Osteoblast (primary cell): Measurements from ENCODE around the gene GOT1. TPM values are rescaled to one million over a fixed set of nuclear protein-coding genes. Genes with fewer than 3 reads are reported as not detected.

Experiments used
- DNase-seq: peaks from one replicate; pipeline ENCODE4 v3.0.0; 2011; ENCODE audit warnings: low spot score, mixed read lengths; ENCODE audit not compliant: insufficient read length; ENCODE audit errors: missing footprints
- H2AFZ ChIP-seq: 2 replicates; pipeline ENCODE4 v1.6.0; 2011; ENCODE audit warnings: mild to moderate bottlenecking, low read length
- H3K27ac ChIP-seq: 2 replicates; pipeline ENCODE4 v1.5.1; 2011; ENCODE audit warnings: mild to moderate bottlenecking, low read depth, low read length, moderate library complexity
- H3K27me3 ChIP-seq: 2 replicates; pipeline ENCODE4 v1.6.0; 2012; ENCODE audit warnings: mild to moderate bottlenecking, control low read depth, inconsistent platforms, low read length, moderate library complexity; ENCODE audit not compliant: insufficient read depth
- H3K36me3 ChIP-seq: 2 replicates; pipeline ENCODE4 v1.5.1; 2011; ENCODE audit warnings: mild to moderate bottlenecking, low read length, control low read depth, moderate library complexity; ENCODE audit not compliant: insufficient read depth
- H3K4me1 ChIP-seq: 2 replicates; pipeline ENCODE4 v1.5.1; 2011; ENCODE audit warnings: mild to moderate bottlenecking, low read length, control low read depth, moderate library complexity; ENCODE audit not compliant: insufficient read depth
- H3K4me2 ChIP-seq: 2 replicates; pipeline ENCODE4 v1.6.0; 2011; ENCODE audit warnings: mild to moderate bottlenecking, low read length; ENCODE audit not compliant: insufficient read depth
- H3K4me3 ChIP-seq: fragments of 200-600 bp; sonication (generic); 3 replicates; pipeline ENCODE4 v1.5.1; 2012; ENCODE audit warnings: mild to moderate bottlenecking, low read length, inconsistent platforms; ENCODE audit not compliant: insufficient read depth
- H3K79me2 ChIP-seq: 2 replicates; pipeline ENCODE4 v1.6.0; 2012; ENCODE audit warnings: mild to moderate bottlenecking, low read length, control low read depth, inconsistent platforms; ENCODE audit not compliant: insufficient read depth
- H3K9me3 ChIP-seq: 2 replicates; pipeline ENCODE4 v1.5.1; 2011; ENCODE audit warnings: low read depth, low read length, control low read depth
- H4K20me1 ChIP-seq: 2 replicates; pipeline ENCODE4 v1.6.0; 2012; ENCODE audit warnings: mild to moderate bottlenecking, low read length, control low read depth; ENCODE audit not compliant: insufficient read depth
- CTCF ChIP-seq: IDR thresholded peaks from 2 replicates; pipeline ENCODE4 v1.5.1; 2011; ENCODE audit warnings: mild to moderate bottlenecking, low read depth, low read length, moderate library complexity; ENCODE audit errors: extremely low read depth
- total RNA-seq: library from RNA; depleted of rRNA; stranded (reverse); fragments of >200 nt; gene quantifications from 2 replicates; pipeline ENCODE4 v1.2.3, GENCODE V29; 2012

Gene GOT1
- total RNA-seq, 1 donor: 42.7 TPM

GRCh38 chr10:99426689-99427088 is 3.7 kb downstream of the GOT1 start:
- Histone ChIP-seq H3K4me1 (peaks cover 14% of the 10 kb centered on the region), H3K79me2 (peaks cover 62% of the 10 kb centered on the region), H3K4me2 (no peak overlapping the region), H2AFZ (no peak overlapping the region), H3K27me3 (no peaks in the 10 kb centered on the region), H3K4me3 (no peak overlapping the region), H3K9me3 (no peaks in the 10 kb centered on the region), H3K36me3 (peaks cover 12% of the 10 kb centered on the region), H4K20me1 (no peaks in the 10 kb centered on the region), H3K27ac (no peak overlapping the region)
- TF ChIP-seq CTCF: no peak
- no peak for DNase-seq

- Histone ChIP-seq H3K79me2 (peaks cover 50% of the 10 kb centered on the region), H3K4me3 (no peak overlapping the region), H3K4me1 (peaks cover 9% of the 10 kb centered on the region), H3K27ac (no peak overlapping the region), H2AFZ (no peak overlapping the region), H4K20me1 (no peaks in the 10 kb centered on the region), H3K4me2 (no peak overlapping the region), H3K27me3 (no peaks in the 10 kb centered on the region), H3K36me3 (peaks cover 12% of the 10 kb centered on the region), H3K9me3 (no peaks in the 10 kb centered on the region)
- DNase-seq: no peak
- no peak for TF ChIP-seq CTCF
Measured at GRCh38 chr10:99425204-99425603, 5.2 kb downstream of the GOT1 start.

GRCh38 chr10:99424656-99425055 is 5.8 kb downstream of the GOT1 start:
- no peak for DNase-seq
- TF ChIP-seq CTCF: no peak

GRCh38 chr10:99422529-99423096 is 7.8 kb downstream of the GOT1 start:
- peaks cover 25% of the 10 kb centered on the region for H3K79me2 ChIP-seq
- H4K20me1 ChIP-seq: no peaks in the 10 kb centered on the region
- H3K27me3 ChIP-seq: no peaks in the 10 kb centered on the region
- H3K4me2 ChIP-seq: no peak overlapping the region
- DNase-seq: no peak
- H3K27ac ChIP-seq: no peak overlapping the region
- no peaks in the 10 kb centered on the region for H3K4me1 ChIP-seq
- H3K36me3 ChIP-seq: peaks cover 12% of the 10 kb centered on the region
- no peak for TF ChIP-seq CTCF
- H3K9me3 ChIP-seq: no peaks in the 10 kb centered on the region
- no peak overlapping the region for H2AFZ ChIP-seq
- H3K4me3 ChIP-seq: no peak overlapping the region

More at GRCh38 chr10:99424656-99425055, 5.8 kb downstream of the GOT1 start:
- Histone ChIP-seq H3K79me2 (peaks cover 44% of the 10 kb centered on the region), H3K9me3 (no peaks in the 10 kb centered on the region), H3K4me1 (peaks cover 4% of the 10 kb centered on the region), H2AFZ (no peak overlapping the region), H4K20me1 (no peaks in the 10 kb centered on the region), H3K4me3 (no peak overlapping the region), H3K27me3 (no peaks in the 10 kb centered on the region), H3K4me2 (no peak overlapping the region), H3K27ac (no peak overlapping the region), H3K36me3 (peaks cover 12% of the 10 kb centered on the region)
